HL-60/S4 (cell line): Measurements from ENCODE around the gene ALOX12B.
"Not testable (repeated sequence)": the region's sequence is repeated elsewhere in the genome, so short reads cannot be mapped to it uniquely, and the experiment has no call there.

ENCODE experiments used
- in situ Hi-C: fragments of 300-500 bp; cut with MboI; formaldehyde crosslinking; loops from 2 replicates; pipeline ENCODE4 v1.14.3; 2022; ENCODE audit warnings: low sequenced_read_pairs

Gene ALOX12B

GRCh38 chr17:8048736-8049135 lies 38.8 kb downstream of the ALOX12B start:
- in situ Hi-C loops, result no loop called here

- in situ Hi-C loops, result no loop called here
These were observed 39.3 kb downstream of the ALOX12B start for GRCh38 chr17:8048236-8048635.

GRCh38 chr17:8047769-8048110 lies 39.8 kb downstream of the ALOX12B start:
- in situ Hi-C loops, result no loop called here

- in situ Hi-C loops, result no loop called here
These were observed 40.4 kb downstream of the ALOX12B start for GRCh38 chr17:8046929-8047768.

GRCh38 chr17:8046306-8046928 lies 41.1 kb downstream of the ALOX12B start:
- in situ Hi-C loops, result no loop called here

GRCh38 chr17:8044819-8045810 lies 42.4 kb downstream of the ALOX12B start:
- in situ Hi-C loops, result no loop called here

- in situ Hi-C loops, result no loop called here
These were observed 45.5 kb downstream of the ALOX12B start for GRCh38 chr17:8041979-8042378.

GRCh38 chr17:8041249-8041928 lies 46.1 kb downstream of the ALOX12B start:
- in situ Hi-C loops, result no loop called here

- in situ Hi-C loops, result no loop called here
These were observed 47.8 kb downstream of the ALOX12B start for GRCh38 chr17:8039611-8040168.

GRCh38 chr17:8038954-8039610 lies 48.4 kb downstream of the ALOX12B start, which contains the start of gene ALOX15B:
TSS of gene ALOX15B (plus strand) at chr17:8039059. CDS start at chr17:8039156, 97 bp downstream.
- in situ Hi-C loops, result no loop called here

- in situ Hi-C loops, result no loop called here
These were observed 55.1 kb downstream of the ALOX12B start for GRCh38 chr17:8032442-8032841.

GRCh38 chr17:8031950-8032349 lies 55.6 kb downstream of the ALOX12B start:
- in situ Hi-C loops, result no loop called here

- in situ Hi-C loops, result no loop called here
These were observed 56.3 kb downstream of the ALOX12B start for GRCh38 chr17:8031261-8031661.

GRCh38 chr17:8029121-8029520 lies 58.4 kb downstream of the ALOX12B start:
- in situ Hi-C loops, result no loop called here

GRCh38 chr17:8025176-8025911 lies 62.2 kb downstream of the ALOX12B start:
- in situ Hi-C loops, result no loop called here

- in situ Hi-C loops, result not testable (repeated sequence)
These were observed 63.4 kb downstream of the ALOX12B start for GRCh38 chr17:8024161-8024560.
